OCI-LY7 (cell line): ENCODE results near the gene USP25. TPM values are rescaled to one million over a fixed set of nuclear protein-coding genes. Genes with fewer than 3 reads are reported as not detected.
A peak's percentile ranks its signal among the peaks of the same experiment; 100 is the strongest.

Source experiments
- BruUV-seq: library from RNA; stranded (reverse); fragments of 400-500 nt; replicated peaks from 2 replicates; lab custom pipeline; 2021; lab: Mats Ljungman, UMichigan
- CTCF ChIA-PET: fragments of 300-600 bp; sonication (Branson Sonifier 250); formaldehyde crosslinking; loops from one replicate; lab custom pipeline; 2022; ENCODE audit warnings: antibody characterized with exemption; ENCODE audit not compliant: unreplicated experiment; lab: Charles Lee
- POLR2A ChIA-PET: fragments of 300-600 bp; sonication (Branson Sonifier 250); formaldehyde crosslinking; loops from one replicate; lab custom pipeline; 2022; ENCODE audit warnings: antibody characterized with exemption; lab: Charles Lee
- DNase-seq: peaks from one replicate; pipeline ENCODE4 v3.0.0-alpha.2; 2015; ENCODE audit warnings: low spot score
- H2AFZ ChIP-seq: fragments of 200-600 bp; sonication (generic), shearing (Covaris generic); 2 replicates; pipeline ENCODE4 v1.6.1; 2014; ENCODE audit warnings: mild to moderate bottlenecking, antibody characterized with exemption, low read length, moderate library complexity
- H3K27ac ChIP-seq: fragments of 200-600 bp; sonication (generic); 2 replicates; pipeline ENCODE4 v1.5.1; 2014; ENCODE audit warnings: mixed run types, low read depth, mild to moderate bottlenecking, moderate library complexity, low read length, inconsistent platforms; ENCODE audit not compliant: poor library complexity, severe bottlenecking
- H3K36me3 ChIP-seq: fragments of 200-600 bp; sonication (generic); 2 replicates; pipeline ENCODE4 v1.6.1; 2014; ENCODE audit warnings: mild to moderate bottlenecking, antibody characterized with exemption, low read length, moderate library complexity, mixed read lengths; ENCODE audit not compliant: insufficient read depth
- H3K4me1 ChIP-seq: fragments of 200-600 bp; sonication (generic); 2 replicates; pipeline ENCODE4 v1.5.1; 2014; ENCODE audit warnings: mild to moderate bottlenecking, low read length; ENCODE audit not compliant: insufficient read depth, poor library complexity, severe bottlenecking
- H3K4me2 ChIP-seq: fragments of 200-600 bp; sonication (generic); 2 replicates; pipeline ENCODE4 v1.6.1; 2014; ENCODE audit warnings: mild to moderate bottlenecking, low read length
- H3K4me3 ChIP-seq: fragments of 200-600 bp; sonication (generic); 2 replicates; pipeline ENCODE4 v1.5.1; 2014; ENCODE audit warnings: mild to moderate bottlenecking, low read depth, low read length; ENCODE audit not compliant: poor library complexity, severe bottlenecking
- H3K79me2 ChIP-seq: fragments of 200-600 bp; sonication (generic); 2 replicates; pipeline ENCODE4 v1.6.1; 2016; ENCODE audit warnings: low read depth, mild to moderate bottlenecking, low read length, moderate library complexity, mixed read lengths; ENCODE audit not compliant: insufficient read depth
- H3K9me2 ChIP-seq: fragments of 200-600 bp; sonication (generic); 2 replicates; pipeline ENCODE4 v1.6.1; 2016; ENCODE audit warnings: mild to moderate bottlenecking, low read length, mixed read lengths; ENCODE audit not compliant: insufficient read depth
- H3K9me3 ChIP-seq: fragments of 200-600 bp; sonication (generic); 2 replicates; pipeline ENCODE4 v1.6.1; 2014; ENCODE audit warnings: mild to moderate bottlenecking, mixed run types, low read length, mixed read lengths
- H4K20me1 ChIP-seq: fragments of 200-600 bp; sonication (generic); 2 replicates; pipeline ENCODE4 v1.6.1; 2014; ENCODE audit warnings: mild to moderate bottlenecking, antibody characterized with exemption, low read length, moderate library complexity, mixed read lengths; ENCODE audit not compliant: insufficient read depth
- EZH2phosphoT487 ChIP-seq: fragments of 200-600 bp; sonication (generic); IDR thresholded peaks from 2 replicates; pipeline ENCODE4 v1.6.1; 2018; ENCODE audit warnings: low read depth, borderline replicate concordance, mild to moderate bottlenecking, mixed run types, antibody characterized with exemption, low read length, moderate library complexity, mixed read lengths
- intact Hi-C: fragments of 100-400 bp; cut with micrococcal nuclease; formaldehyde crosslinking; loops from one replicate; pipeline ENCODE4 v1.10.0; 2022; ENCODE audit not compliant: unreplicated experiment
- total RNA-seq, 2 experiments: library from RNA; depleted of rRNA in 1 of 2; stranded (reverse); fragments of >200 nt in 1 of 2; shearing (Covaris generic) in 1 of 2; gene quantifications; 2 replicates each; pipeline ENCODE4 v1.2.3, GENCODE V29; 2014 to 2022
- TF ChIP-seq, protein P1 (sequence below): fragments of 200-600 bp; sonication (generic); conservative IDR thresholded peaks from 2 replicates; pipeline ENCODE4 v1.5.1; 2014; ENCODE audit warnings: mild to moderate bottlenecking, antibody characterized with exemption, low read length, moderate library complexity, mixed read lengths

USP25 gene
- total RNA-seq, 2 experiments from 2014 or later: 25.1 to 28.1 TPM

DNA sequence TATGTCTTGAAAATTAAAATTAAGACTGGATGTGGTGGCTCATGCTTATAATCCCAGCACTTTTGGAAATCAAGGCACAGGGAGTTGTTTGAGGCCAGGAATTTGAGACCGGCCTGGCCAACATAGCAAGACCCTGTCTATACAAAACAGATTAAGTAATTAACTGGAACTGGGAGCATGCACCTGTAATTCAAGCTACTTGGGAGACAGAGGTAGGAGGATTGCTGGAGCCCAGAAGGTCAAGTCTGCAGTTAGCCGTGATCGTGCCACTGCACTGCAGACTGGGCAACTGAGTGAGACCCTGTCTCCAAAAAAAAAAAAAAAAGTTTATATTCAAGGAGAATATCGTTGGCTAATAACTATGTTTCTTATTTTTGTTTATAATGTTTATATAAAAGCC lies 139.2 kb downstream of the USP25 start:
- BruUV-seq: no TSS peak

DNA sequence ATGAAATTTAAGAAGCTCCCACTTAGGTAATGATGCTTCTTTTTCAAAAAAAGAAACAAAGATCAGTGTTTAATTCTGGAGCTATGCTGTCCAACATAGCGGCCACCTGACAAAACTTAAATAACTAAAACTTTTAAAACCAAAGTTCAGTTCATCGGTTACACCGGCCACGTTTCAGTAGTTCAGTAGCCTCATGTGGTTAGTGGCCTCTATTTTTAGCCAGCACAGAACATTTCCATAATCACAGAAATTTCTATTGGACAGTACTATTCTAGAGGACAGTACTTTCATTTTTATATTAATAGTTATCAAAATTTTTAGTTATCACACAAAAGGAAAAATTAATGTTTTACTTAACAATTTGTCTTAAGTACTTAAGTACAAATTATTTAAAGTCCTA lies 141.0 kb downstream of the USP25 start:
- ChIA-PET POLR2A (interaction anchor here (0.5 to 1.5 kb wide), 2 partner anchors 28 to 394 kb away, joined by 3 to 5 read pairs; no protein-coding TSS in a partner anchor), CTCF (no interaction called here)
- Histone ChIP-seq H3K79me2 (no peaks in the 10 kb centered on the region), H3K4me1 (peaks cover 16% of the 10 kb centered on the region), H3K9me3 (no peaks in the 10 kb centered on the region), H3K9me2 (no peaks in the 10 kb centered on the region), H4K20me1 (no peaks in the 10 kb centered on the region), H3K27ac (peak overlapping the region; percentile 37), H3K4me2 (peak overlapping the region; percentile 58), H3K4me3 (peak overlapping the region; percentile 31), H2AFZ (no peak overlapping the region), H3K36me3 (peaks cover 32% of the 10 kb centered on the region)
- BruUV-seq: no TSS peak
- intact Hi-C loops: no loop called here
- no peak for TF ChIP-seq EZH2phosphoT487
- TF ChIP-seq, protein P1, sequence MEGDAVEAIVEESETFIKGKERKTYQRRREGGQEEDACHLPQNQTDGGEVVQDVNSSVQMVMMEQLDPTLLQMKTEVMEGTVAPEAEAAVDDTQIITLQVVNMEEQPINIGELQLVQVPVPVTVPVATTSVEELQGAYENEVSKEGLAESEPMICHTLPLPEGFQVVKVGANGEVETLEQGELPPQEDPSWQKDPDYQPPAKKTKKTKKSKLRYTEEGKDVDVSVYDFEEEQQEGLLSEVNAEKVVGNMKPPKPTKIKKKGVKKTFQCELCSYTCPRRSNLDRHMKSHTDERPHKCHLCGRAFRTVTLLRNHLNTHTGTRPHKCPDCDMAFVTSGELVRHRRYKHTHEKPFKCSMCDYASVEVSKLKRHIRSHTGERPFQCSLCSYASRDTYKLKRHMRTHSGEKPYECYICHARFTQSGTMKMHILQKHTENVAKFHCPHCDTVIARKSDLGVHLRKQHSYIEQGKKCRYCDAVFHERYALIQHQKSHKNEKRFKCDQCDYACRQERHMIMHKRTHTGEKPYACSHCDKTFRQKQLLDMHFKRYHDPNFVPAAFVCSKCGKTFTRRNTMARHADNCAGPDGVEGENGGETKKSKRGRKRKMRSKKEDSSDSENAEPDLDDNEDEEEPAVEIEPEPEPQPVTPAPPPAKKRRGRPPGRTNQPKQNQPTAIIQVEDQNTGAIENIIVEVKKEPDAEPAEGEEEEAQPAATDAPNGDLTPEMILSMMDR: no peak
- peak; percentile 33 for DNase-seq

More for the DNA sequence above, 139.2 kb downstream of the USP25 start:
- ChIA-PET POLR2A (no interaction called here), CTCF (no interaction called here)
- TF ChIP-seq, protein P1: no peak
- TF ChIP-seq EZH2phosphoT487: no peak
- intact Hi-C loops: no loop called here
- Histone ChIP-seq H3K79me2 (no peaks in the 10 kb centered on the region), H3K36me3 (peaks cover 13% of the 10 kb centered on the region), H3K4me3 (no peak overlapping the region), H3K9me2 (no peaks in the 10 kb centered on the region), H3K27ac (no peak overlapping the region), H4K20me1 (no peaks in the 10 kb centered on the region), H3K9me3 (no peaks in the 10 kb centered on the region), H2AFZ (no peak overlapping the region), H3K4me2 (no peak overlapping the region), H3K4me1 (peaks cover 16% of the 10 kb centered on the region)
- no peak for DNase-seq

DNA sequence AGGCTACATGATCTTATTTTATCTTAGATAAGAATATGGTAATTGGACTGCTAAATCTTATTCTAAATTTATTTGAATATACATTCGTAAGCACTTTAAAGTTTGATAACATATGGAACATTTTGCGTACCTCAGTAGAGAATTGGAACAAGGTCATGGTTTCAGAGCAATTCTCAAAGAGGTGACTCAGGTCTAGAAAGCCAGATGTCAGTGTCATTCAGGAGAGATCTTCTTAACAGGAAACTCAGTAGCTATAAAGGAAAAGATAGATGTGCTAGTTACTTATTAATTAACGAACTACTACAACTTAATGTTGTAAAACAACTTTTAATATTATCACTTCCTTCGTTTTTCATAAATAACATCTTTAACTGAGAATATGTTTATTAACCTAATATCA lies 142.5 kb downstream of the USP25 start:
- ChIA-PET POLR2A (interaction anchor here (0.6 kb wide), 3 partner anchors 54 to 1279 kb away, joined by 4 to 10 read pairs (median 5); no protein-coding TSS in a partner anchor), CTCF (no interaction called here)
- H3K27ac ChIP-seq: no peak overlapping the region
- BruUV-seq: no TSS peak
- peaks cover 40% of the 10 kb centered on the region for H3K36me3 ChIP-seq
- intact Hi-C loops: no loop called here
- TF ChIP-seq, protein P1: no peak
- no peak for TF ChIP-seq EZH2phosphoT487
- no peak for DNase-seq
- H4K20me1 ChIP-seq: no peaks in the 10 kb centered on the region
- no peak overlapping the region for H2AFZ ChIP-seq
- no peak overlapping the region for H3K4me2 ChIP-seq
- no peaks in the 10 kb centered on the region for H3K79me2 ChIP-seq
- no peaks in the 10 kb centered on the region for H3K9me3 ChIP-seq
- H3K9me2 ChIP-seq: no peaks in the 10 kb centered on the region
- H3K4me1 ChIP-seq: peaks cover 16% of the 10 kb centered on the region
- no peak overlapping the region for H3K4me3 ChIP-seq
